Skeletal muscle tissue (tissue), 4 donors: ENCODE data around the gene FAM124B. TPM values are rescaled to one million over a fixed set of nuclear protein-coding genes. Genes with fewer than 3 reads are reported as not detected.

Experiments used
- H3K27ac ChIP-seq: one replicate; pipeline ENCODE4 v1.7.0; 2013; ENCODE audit warnings: mild to moderate bottlenecking, low read depth, low read length, inconsistent platforms
- H3K27me3 ChIP-seq, 3 donors: one replicate each; pipeline ENCODE4 v1.7.0; 2013; ENCODE audit warnings: low read length in 3 of 3; ENCODE audit not compliant: control insufficient read depth in 3 of 3, insufficient read depth in 3 of 3
- H3K36me3 ChIP-seq, 3 donors: one replicate each; pipeline ENCODE4 v1.7.0; 2013; ENCODE audit warnings: low read length in 3 of 3; ENCODE audit not compliant: control insufficient read depth in 3 of 3, insufficient read depth in 3 of 3
- H3K4me1 ChIP-seq, 3 donors: one replicate each; pipeline ENCODE4 v1.7.0; 2013; ENCODE audit warnings: low read length in 3 of 3, mild to moderate bottlenecking in 3 of 3; ENCODE audit not compliant: control insufficient read depth in 3 of 3, insufficient read depth in 3 of 3
- H3K4me3 ChIP-seq, 3 donors: one replicate each; pipeline ENCODE4 v1.7.0; 2013; ENCODE audit warnings: low read length in 3 of 3
- H3K9ac ChIP-seq, 3 donors: one replicate each; pipeline ENCODE4 v1.7.0; 2013; ENCODE audit warnings: low read length in 3 of 3, mild to moderate bottlenecking in 3 of 3, moderate library complexity in 2 of 3, low read depth in 1 of 3
- H3K9me3 ChIP-seq, 3 donors: one replicate each; pipeline ENCODE4 v1.7.0; 2013; ENCODE audit warnings: low read length in 3 of 3; ENCODE audit not compliant: control insufficient read depth in 3 of 3
- total RNA-seq: library from RNA; depleted of rRNA; stranded (reverse); fragments of >200 nt; gene quantifications from one replicate; pipeline ENCODE4 v1.2.3, GENCODE V29; 2014
- donor health status: Osteomylitis.

The FAM124B gene
- total RNA-seq, result 12.5 TPM

- Histone ChIP-seq H3K4me1 (peaks cover 0 to 2% (median 0%) of the 10 kb centered on the region in 3 donors), H3K27me3 (no peaks in the 10 kb centered on the region), H3K27ac (peak within 1 kb of the TSS; percentile 48), H3K36me3 (no peaks in the 10 kb centered on the region), H3K9ac (peak within 1 kb of the TSS; percentile 20 to 66 (median 27)), H3K4me3 (peak within 1 kb of the TSS; percentile 49 to 67 (median 61)), H3K9me3 (peaks cover 0 to 4% (median 4%) of the 10 kb centered on the region in 3 donors)
These were observed at the start of gene FAM124B for GRCh38 chr2:224401641-224402342. Gene FAM124B, minus strand, starts transcription at chr2:224402107. Its CDS starts 339 bp downstream, at chr2:224401768.

GRCh38 chr2:224449212-224450147, 47.6 kb upstream of the FAM124B start:
- Histone ChIP-seq H3K27me3 (no peaks in the 10 kb centered on the region), H3K36me3 (no peaks in the 10 kb centered on the region), H3K4me1 (peaks cover 0 to 4% (median 0%) of the 10 kb centered on the region in 3 donors), H3K4me3 (no peak overlapping the region), H3K27ac (no peak overlapping the region), H3K9ac (no peak overlapping the region), H3K9me3 (no peaks in the 10 kb centered on the region)

GRCh38 chr2:224448236-224448635, 46.3 kb upstream of the FAM124B start:
- Histone ChIP-seq H3K9ac (no peak overlapping the region), H3K27me3 (no peaks in the 10 kb centered on the region), H3K27ac (no peak overlapping the region), H3K9me3 (no peaks in the 10 kb centered on the region), H3K4me3 (no peak overlapping the region), H3K4me1 (peaks cover 0 to 4% (median 0%) of the 10 kb centered on the region in 3 donors), H3K36me3 (no peaks in the 10 kb centered on the region)

- no peak overlapping the region for H3K27ac ChIP-seq
- H3K9me3 ChIP-seq, result no peaks in the 10 kb centered on the region
- no peak overlapping the region for H3K4me3 ChIP-seq
- H3K36me3 ChIP-seq, result no peaks in the 10 kb centered on the region
- H3K4me1 ChIP-seq, result peaks cover 0 to 8% (median 5%) of the 10 kb centered on the region in 3 donors
- H3K9ac ChIP-seq, result no peak overlapping the region
- H3K27me3 ChIP-seq, result peaks cover 0 to 5% (median 2%) of the 10 kb centered on the region in 3 donors
These were observed 42.9 kb upstream of the FAM124B start for GRCh38 chr2:224444783-224445182.

- Histone ChIP-seq H3K4me3 (no peak overlapping the region), H3K9me3 (no peaks in the 10 kb centered on the region), H3K4me1 (peaks cover 0 to 5% (median 5%) of the 10 kb centered on the region in 3 donors), H3K27me3 (peaks cover 0 to 5% (median 2%) of the 10 kb centered on the region in 3 donors), H3K36me3 (no peaks in the 10 kb centered on the region), H3K27ac (no peak overlapping the region), H3K9ac (no peak overlapping the region)
These were observed 42.1 kb upstream of the FAM124B start for GRCh38 chr2:224444021-224444420.

GRCh38 chr2:224442071-224442967, 40.4 kb upstream of the FAM124B start:
- peaks cover 0 to 5% (median 5%) of the 10 kb centered on the region in 3 donors for H3K4me1 ChIP-seq
- H3K36me3 ChIP-seq, result no peaks in the 10 kb centered on the region
- H3K27me3 ChIP-seq, result peaks cover 0 to 5% (median 2%) of the 10 kb centered on the region in 3 donors
- no peak overlapping the region for H3K27ac ChIP-seq
- peak overlapping the region; percentile 45 to 64 (median 51) for H3K9ac ChIP-seq
- H3K9me3 ChIP-seq, result no peaks in the 10 kb centered on the region
- H3K4me3 ChIP-seq, result peak overlapping the region; percentile 55 to 68 (median 56)

GRCh38 chr2:224440988-224441387, 39.1 kb upstream of the FAM124B start:
- Histone ChIP-seq H3K27me3 (peaks cover 0 to 5% (median 2%) of the 10 kb centered on the region in 3 donors), H3K36me3 (no peaks in the 10 kb centered on the region), H3K9me3 (no peaks in the 10 kb centered on the region), H3K4me3 (no peak overlapping the region), H3K4me1 (peaks cover 0 to 5% (median 5%) of the 10 kb centered on the region in 3 donors), H3K27ac (no peak overlapping the region), H3K9ac (no peak overlapping the region)

- Histone ChIP-seq H3K9me3 (no peaks in the 10 kb centered on the region), H3K9ac (no peak overlapping the region), H3K27ac (no peak overlapping the region), H3K4me3 (no peak overlapping the region), H3K4me1 (peaks cover 0 to 5% (median 5%) of the 10 kb centered on the region in 3 donors), H3K27me3 (peaks cover 0 to 5% (median 2%) of the 10 kb centered on the region in 3 donors), H3K36me3 (no peaks in the 10 kb centered on the region)
These were observed 36.8 kb upstream of the FAM124B start for GRCh38 chr2:224438726-224439125.

GRCh38 chr2:224436634-224437033, 34.7 kb upstream of the FAM124B start:
- Histone ChIP-seq H3K4me1 (no peaks in the 10 kb centered on the region), H3K27ac (no peak overlapping the region), H3K9ac (no peak overlapping the region), H3K27me3 (peaks cover 0 to 2% (median 0%) of the 10 kb centered on the region in 3 donors), H3K9me3 (no peaks in the 10 kb centered on the region), H3K36me3 (no peaks in the 10 kb centered on the region), H3K4me3 (no peak overlapping the region)
